Medulla oblongata (tissue), 1 donor: ENCODE results near the gene PC.
A peak's percentile ranks its signal among the peaks of the same experiment; 100 is the strongest.

Experiments used
- DNase-seq: peaks from one replicate; pipeline ENCODE4 v3.0.0-alpha.2; 2015; ENCODE audit errors: extremely low spot score

PC gene

GRCh38 chr11:66884443-66884842, 73.7 kb downstream of the PC start:
- no peak for DNase-seq

DNA sequence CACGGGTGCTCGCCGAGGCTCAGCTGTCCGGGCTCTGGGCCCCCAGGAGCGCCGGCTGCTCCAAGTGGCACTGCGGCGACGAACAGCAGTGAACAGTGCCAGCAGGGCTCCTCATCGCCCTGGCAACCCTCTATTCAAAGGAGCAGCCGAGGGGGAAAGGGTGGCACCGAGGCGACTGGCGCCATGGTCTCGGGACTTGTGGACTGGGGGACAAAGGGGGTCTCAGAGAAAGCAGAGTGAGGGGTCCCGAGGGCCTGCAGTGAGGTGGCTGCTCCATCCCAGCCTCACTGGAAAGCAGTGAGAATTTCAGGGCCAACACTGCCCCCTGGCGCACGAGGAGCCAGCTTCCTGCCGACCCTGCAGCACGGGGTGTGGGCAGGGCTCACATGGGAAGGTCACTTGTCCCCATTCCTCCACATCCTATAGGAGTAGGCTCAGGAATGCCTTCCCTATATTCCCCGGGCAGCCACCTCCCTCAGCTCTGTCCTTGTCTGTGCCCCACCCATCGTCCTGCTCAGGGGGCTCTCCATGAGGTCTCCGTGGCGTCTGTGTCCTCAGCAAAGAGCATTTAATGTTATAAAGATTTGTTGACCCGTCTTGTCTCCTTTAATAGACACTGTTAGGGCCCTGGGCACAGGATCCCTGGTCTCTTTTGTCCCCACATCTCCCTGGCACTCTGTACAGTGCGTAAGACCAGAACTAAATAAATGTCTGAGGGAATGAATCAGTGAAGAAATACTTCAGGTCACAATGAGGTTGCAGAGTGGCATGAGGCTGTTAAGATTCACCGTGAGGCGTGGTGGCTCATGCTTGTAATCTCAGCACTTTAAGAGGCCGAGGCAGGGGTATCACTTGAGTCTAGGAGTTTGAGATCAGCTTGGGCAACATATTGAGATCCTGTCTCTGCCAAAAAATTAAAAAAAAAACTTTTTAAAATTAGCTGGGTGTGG, 74.9 kb downstream of the PC start:
- peak; percentile 88 for DNase-seq

DNA sequence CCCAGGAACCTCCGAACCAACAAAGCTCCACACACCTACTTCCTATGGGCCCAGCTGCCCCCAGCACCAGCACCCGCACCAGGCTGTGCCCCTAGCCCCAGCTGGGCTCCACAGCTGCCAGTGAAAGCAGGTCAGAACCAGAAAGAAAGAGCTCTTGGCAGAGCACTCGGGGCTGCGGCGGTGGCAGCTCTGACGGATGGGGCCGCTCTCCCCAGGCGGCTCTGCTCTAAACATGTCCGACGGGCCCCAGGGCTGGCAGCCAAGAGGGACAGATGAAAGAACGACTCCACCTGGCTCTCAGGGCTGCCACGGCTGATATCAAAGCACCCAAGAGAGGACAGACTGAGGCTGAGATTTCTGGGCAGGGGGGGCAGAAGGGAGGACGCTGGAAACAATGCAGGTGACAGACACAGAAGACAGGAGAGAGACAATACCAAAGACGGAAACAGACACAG, 75.6 kb downstream of the PC start:
- peak; percentile 78 for DNase-seq

DNA sequence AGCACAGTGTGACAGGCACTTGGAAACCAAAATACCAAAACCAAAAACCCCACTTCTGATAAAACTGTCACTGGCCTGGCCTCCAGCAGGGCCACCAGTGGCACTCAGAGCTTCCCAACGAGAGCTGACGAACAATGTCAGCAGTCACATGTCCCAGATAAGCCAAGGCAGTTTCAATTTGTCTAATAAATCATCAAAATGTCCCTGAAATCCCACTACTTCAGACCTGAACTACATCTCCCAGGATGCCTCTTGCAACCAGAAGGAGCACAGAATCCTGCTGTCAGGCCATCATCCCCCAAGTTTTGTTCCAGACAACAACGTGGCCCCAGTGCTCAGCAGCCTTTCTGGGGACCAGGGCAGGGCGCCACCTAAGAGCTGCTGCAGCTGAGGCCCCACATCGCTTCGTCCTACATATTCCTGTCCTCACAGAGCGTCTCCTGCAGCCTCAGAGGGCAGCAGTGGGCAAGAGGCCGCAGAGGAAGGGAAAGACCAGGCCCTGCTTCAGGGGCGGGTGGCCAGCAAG, 76.2 kb downstream of the PC start:
- no peak for DNase-seq

DNA sequence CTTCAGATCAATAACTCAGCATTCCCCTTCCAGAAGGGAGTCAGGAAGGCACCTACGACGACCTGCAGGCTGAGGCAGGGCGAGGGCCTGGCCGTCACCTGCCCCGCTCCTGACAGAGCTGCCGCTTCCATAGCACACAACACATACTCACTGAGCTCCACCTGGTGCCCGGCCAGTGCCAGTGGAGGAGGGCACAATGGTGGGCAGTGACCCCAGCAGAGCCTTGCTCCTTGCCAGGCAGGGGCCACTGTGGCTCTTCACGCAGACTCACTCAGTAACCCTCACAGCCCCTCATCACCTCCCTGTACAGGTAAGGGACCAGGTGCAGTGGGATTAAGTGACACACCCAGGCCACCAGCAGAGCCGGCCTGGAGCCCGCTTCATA, 76.7 kb downstream of the PC start:
- no peak for DNase-seq

- DNase-seq = peak; percentile 67
These were observed 77.4 kb downstream of the PC start for GRCh38 chr11:66880496-66881450.

DNA sequence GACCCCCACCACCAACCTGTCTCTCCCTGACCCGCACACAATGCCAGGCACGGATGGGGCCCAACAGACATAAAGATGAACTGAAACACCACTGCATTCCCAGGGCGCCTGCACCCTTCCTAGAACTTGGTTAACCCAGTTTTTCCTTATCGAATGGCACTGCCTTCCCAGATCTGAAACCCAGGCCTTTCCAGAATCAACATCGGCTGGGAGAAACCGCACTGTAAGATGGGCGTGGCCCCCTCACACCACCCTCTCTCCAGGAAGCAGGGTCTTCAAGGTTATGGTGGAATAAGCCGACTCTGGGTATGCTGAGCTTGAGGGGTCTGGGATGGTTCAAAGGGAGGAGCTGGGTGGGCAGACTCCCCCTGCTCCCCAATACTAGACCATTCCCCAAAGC, 78.2 kb downstream of the PC start:
- no peak for DNase-seq

GRCh38 chr11:66879583-66879982, 78.6 kb downstream of the PC start:
- no peak for DNase-seq

GRCh38 chr11:66879000-66879399, 79.2 kb downstream of the PC start:
- no peak for DNase-seq

DNA sequence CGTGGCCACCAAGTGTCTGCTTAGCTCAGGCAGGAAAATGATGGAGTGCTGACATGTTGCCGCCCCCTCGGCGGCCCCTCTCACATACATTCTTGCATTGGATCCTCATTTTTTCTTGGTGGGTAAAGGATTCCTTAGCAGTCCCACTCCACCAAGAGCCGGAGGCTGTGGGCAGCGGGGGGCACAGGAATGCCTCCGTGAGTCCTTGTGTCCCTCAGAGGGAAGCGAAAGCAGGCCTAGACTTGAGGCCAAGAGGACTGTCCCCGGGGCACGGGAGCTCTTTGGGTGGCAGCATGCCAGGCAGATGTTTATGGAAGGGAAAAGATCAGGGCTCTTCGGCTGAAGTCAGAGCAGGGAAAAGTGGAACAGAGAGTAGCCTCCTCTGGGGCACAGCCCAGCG, 79.7 kb downstream of the PC start:
- DNase-seq = no peak

GRCh38 chr11:66877588-66878385, 80.4 kb downstream of the PC start:
- DNase-seq = no peak

GRCh38 chr11:66875378-66875777, 82.8 kb downstream of the PC start:
- DNase-seq = no peak

- no peak for DNase-seq
These were observed 84.0 kb downstream of the PC start for GRCh38 chr11:66874232-66874631.

- no peak for DNase-seq
These were observed 86.7 kb downstream of the PC start for GRCh38 chr11:66871521-66871901.

GRCh38 chr11:66870616-66871520, 87.3 kb downstream of the PC start:
- no peak for DNase-seq

- no peak for DNase-seq
These were observed 88.1 kb downstream of the PC start for GRCh38 chr11:66870131-66870530.

- no peak for DNase-seq
These were observed 88.7 kb downstream of the PC start for GRCh38 chr11:66869567-66869870.

- DNase-seq = no peak
These were observed 89.2 kb downstream of the PC start for GRCh38 chr11:66868726-66869566.

- no peak for DNase-seq
These were observed 90.0 kb downstream of the PC start for GRCh38 chr11:66868082-66868725.
